KOPT-K1 (cell line): ENCODE results near the gene LPAR1.

Experiments used
- H3K27ac ChIP-seq: fragments of 200-600 bp; sonication (generic); 2 replicates; pipeline ENCODE4 v1.5.1; 2016; ENCODE audit warnings: antibody characterized with exemption, mild to moderate bottlenecking, low read depth, low read length; ENCODE audit not compliant: poor library complexity, severe bottlenecking
- H3K36me3 ChIP-seq: fragments of 200-600 bp; sonication (generic); 2 replicates; pipeline ENCODE4 v1.5.1; 2017; ENCODE audit warnings: antibody characterized with exemption, mild to moderate bottlenecking, low read length, moderate library complexity; ENCODE audit not compliant: insufficient read depth
- H3K9me3 ChIP-seq: fragments of 200-600 bp; sonication (generic); 2 replicates; pipeline ENCODE4 v1.5.1; 2017; ENCODE audit warnings: antibody characterized with exemption, low read length, mild to moderate bottlenecking; ENCODE audit not compliant: insufficient read depth, poor library complexity, severe bottlenecking

LPAR1 gene

DNA sequence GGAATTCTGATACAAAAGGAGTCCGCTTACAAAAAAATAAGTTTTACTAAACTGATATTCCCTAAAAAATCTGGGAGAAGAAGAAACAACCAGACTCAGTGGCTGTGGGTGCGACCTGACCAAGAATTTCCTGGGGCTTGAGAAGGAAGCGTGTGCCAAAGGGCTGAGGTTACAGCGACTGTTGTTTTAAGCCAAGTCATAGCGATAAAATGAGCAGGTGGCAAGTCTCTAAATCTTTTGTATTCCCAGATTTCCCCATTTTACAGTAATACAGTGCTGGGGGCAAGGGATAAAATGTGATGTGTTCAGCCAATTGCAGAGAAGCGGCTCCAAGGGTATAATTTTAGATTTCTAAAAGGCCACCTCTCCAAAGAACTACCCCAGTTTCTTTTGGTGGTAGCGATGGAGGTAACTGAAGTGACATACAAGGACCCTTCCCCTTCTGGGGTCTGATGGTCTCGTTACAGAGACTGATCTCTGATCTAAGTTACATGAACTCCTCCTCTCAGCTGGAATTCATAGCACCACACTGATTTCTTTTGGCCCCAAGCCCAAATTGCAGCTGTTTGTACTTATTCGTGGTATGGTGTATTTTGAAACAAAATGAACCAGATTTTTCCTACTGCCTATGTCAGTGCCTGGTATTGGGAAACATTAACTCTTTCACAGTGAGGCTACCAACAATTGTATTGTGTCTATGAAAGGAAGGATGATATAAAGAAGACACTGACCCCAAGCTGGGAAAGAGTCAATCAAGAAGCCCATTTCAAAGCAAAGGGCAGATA lies 41.6 kb downstream of the LPAR1 start:
- Histone ChIP-seq H3K36me3 (no peaks in the 10 kb centered on the region), H3K9me3 (no peaks in the 10 kb centered on the region), H3K27ac (no peak overlapping the region)

GRCh38 chr9:110995420-110996340 lies 42.6 kb downstream of the LPAR1 start:
- H3K36me3 ChIP-seq, result no peaks in the 10 kb centered on the region
- H3K9me3 ChIP-seq, result no peaks in the 10 kb centered on the region
- no peak overlapping the region for H3K27ac ChIP-seq

DNA sequence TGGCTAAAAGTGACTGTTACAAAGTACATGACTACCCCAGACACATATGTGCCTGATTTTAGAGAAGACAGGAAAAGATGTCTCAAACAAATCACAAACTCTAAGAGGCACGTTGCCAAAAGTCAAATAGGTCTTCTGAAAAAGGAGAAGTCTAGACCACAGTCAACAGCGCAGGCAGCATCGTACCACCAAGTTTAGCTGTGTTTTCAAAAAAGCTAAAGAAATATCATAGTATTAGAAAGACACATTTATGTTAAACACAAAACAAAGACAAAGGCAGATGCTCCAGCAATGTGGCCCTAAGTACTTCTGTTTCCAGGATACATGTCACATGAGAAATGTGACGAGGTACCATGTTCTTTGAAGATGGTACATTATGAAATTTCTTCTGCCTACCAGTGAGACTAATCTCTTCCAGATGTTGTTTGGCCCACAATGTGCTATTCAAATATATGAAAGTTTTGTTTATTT lies 43.5 kb downstream of the LPAR1 start:
- Histone ChIP-seq H3K27ac (no peak overlapping the region), H3K9me3 (no peaks in the 10 kb centered on the region), H3K36me3 (no peaks in the 10 kb centered on the region)

GRCh38 chr9:110990481-110990880 lies 47.8 kb downstream of the LPAR1 start:
- Histone ChIP-seq H3K36me3 (no peaks in the 10 kb centered on the region), H3K9me3 (no peaks in the 10 kb centered on the region), H3K27ac (no peak overlapping the region)

GRCh38 chr9:110986529-110986928 lies 51.7 kb downstream of the LPAR1 start:
- no peak overlapping the region for H3K27ac ChIP-seq
- no peaks in the 10 kb centered on the region for H3K9me3 ChIP-seq
- H3K36me3 ChIP-seq, result no peaks in the 10 kb centered on the region

GRCh38 chr9:110984890-110985437 lies 53.3 kb downstream of the LPAR1 start:
- H3K36me3 ChIP-seq, result no peaks in the 10 kb centered on the region
- no peaks in the 10 kb centered on the region for H3K9me3 ChIP-seq
- H3K27ac ChIP-seq, result no peak overlapping the region

DNA sequence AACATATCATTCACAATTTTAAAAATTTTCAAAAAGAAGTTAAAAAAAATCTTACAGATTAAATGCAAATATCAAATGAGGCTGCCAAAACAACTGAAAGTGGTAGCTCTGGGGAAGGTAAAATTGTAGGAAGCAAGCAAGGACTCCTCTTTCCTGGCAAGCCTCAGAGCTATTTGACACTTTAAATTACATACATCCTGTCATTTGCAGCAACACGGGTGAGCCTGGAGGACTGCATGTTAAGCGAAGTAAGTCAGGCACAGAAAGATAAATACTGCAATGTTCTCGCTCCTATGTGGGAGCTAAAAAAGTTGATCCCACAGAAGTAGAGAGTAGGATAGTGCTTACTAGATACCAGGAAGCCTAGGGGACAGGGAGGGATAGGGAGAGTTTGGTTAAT lies 58.0 kb downstream of the LPAR1 start:
- H3K27ac ChIP-seq, result no peak overlapping the region
- H3K36me3 ChIP-seq, result no peaks in the 10 kb centered on the region
- no peaks in the 10 kb centered on the region for H3K9me3 ChIP-seq

DNA sequence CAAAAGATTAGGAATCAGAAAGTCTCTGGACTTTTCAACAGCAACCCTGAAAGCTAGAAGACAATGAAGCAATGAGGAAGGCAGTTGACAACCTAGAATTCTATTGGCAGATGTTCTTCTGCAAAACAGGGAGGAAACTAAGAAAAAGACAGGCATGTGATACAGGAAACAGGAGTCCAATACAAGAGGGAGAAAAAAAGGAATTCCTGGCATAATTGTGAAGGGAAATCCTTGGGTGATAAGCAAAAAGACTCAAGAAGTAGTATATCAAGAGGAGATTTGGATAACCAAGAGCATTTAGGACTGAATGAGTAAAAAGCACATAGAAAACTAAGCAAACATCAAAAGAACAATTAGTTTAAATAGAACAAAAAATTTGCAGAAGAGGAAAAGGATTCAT lies 58.6 kb downstream of the LPAR1 start:
- no peaks in the 10 kb centered on the region for H3K9me3 ChIP-seq
- H3K27ac ChIP-seq, result no peak overlapping the region
- no peaks in the 10 kb centered on the region for H3K36me3 ChIP-seq

DNA sequence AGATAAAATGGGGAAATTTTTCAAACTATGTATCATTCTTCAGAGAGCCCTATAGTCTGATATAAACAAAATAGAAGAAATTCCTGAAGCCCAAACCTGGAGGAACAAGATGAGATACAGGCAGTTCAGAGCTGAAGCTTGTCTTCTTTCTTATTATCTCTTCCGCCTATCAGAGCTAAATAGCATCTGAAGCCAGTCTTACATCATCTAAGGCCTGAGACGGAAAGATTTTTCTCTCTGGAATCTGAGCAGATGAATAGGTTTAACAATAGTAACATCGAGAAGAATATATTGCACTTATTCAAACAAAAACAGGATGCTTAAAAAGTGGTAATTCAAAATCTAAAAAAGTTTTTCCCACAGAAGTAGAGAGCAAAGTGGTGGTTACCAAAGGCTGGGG lies 59.8 kb downstream of the LPAR1 start:
- no peaks in the 10 kb centered on the region for H3K9me3 ChIP-seq
- H3K36me3 ChIP-seq, result no peaks in the 10 kb centered on the region
- no peak overlapping the region for H3K27ac ChIP-seq

GRCh38 chr9:110977259-110977709 lies 61.0 kb downstream of the LPAR1 start:
- H3K27ac ChIP-seq, result no peak overlapping the region
- no peaks in the 10 kb centered on the region for H3K9me3 ChIP-seq

DNA sequence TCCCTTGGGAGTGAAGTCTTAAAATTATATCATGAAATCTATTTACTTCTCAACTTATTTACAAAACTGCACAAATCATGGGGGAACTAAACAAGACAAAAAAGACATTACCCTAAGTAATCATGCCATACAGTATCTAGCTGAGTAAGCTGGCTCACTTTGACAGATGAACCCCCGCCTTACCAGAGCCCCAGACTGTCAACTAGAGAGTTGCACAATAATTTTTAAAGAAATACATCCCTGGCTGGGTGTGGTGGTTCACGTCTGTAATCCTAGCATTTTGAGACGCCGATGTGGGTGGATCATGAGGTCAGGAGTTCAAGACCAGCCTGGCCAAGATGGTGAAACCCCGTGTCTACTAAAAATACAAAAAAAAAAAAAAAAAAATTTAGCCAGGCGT lies 62.3 kb downstream of the LPAR1 start:
- Histone ChIP-seq H3K36me3 (no peaks in the 10 kb centered on the region), H3K9me3 (no peaks in the 10 kb centered on the region), H3K27ac (no peak overlapping the region)

More at GRCh38 chr9:110977259-110977709, 61.0 kb downstream of the LPAR1 start:
- no peaks in the 10 kb centered on the region for H3K36me3 ChIP-seq

DNA sequence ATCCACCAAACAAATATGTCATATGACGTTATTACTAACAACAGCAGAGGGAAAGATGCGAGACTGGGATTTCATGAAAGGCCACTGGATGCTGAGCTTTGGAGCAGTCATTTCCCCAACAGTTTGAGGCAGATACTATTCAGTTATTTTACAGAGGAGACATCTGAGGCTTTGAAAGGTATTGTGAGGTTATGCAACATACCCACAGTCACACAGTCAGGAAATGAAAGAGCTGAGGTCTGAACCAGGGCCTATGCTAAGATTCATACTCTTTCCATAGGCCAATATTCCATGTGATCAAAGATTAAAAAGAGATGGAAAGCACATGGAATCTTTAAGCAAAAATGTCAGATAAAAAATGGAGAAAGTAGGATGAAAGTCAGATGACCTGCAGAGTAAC lies 63.0 kb downstream of the LPAR1 start:
- Histone ChIP-seq H3K9me3 (no peaks in the 10 kb centered on the region), H3K36me3 (no peaks in the 10 kb centered on the region), H3K27ac (no peak overlapping the region)

DNA sequence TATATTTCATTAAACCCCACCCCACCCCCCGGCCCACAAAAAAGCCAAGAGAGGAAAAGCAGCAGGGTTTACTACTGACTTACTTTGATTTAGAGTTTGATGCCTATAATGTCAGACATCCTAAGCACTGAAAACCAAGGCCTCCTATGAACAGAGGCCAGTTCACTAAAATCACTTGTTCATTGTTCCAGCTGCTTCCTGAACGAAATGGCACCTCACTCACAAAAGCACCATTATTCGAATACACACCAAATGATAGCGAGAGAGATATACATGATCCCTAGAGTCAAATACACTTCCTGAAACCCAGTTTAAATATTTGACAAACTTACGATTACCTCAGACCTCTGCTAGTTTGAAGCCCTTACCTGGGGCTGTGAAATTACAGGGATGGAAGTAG lies 66.6 kb downstream of the LPAR1 start:
- no peaks in the 10 kb centered on the region for H3K36me3 ChIP-seq
- no peak overlapping the region for H3K27ac ChIP-seq
- no peaks in the 10 kb centered on the region for H3K9me3 ChIP-seq

- H3K9me3 ChIP-seq, result no peaks in the 10 kb centered on the region
- H3K36me3 ChIP-seq, result no peaks in the 10 kb centered on the region
- H3K27ac ChIP-seq, result no peak overlapping the region
These were observed 67.0 kb downstream of the LPAR1 start for GRCh38 chr9:110971234-110971633.

DNA sequence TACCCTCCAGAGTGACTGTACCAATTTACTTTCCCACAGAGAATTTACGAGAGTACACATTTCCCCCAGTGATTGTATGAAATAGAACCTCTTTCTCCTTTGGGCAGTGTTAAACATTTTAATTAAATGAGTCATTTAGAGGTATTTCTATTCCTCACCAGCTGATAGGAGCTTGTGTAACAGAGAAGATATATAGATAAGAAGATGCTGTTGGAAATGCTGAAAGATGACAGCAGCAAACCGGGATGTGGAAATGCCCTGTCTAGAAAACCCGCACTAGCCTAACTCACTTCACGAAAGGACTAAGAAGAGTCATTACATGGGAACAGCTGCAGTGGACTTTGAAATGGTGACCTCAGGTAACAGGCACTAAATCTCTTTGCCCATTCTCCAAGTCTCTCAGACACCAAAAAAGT lies 68.3 kb downstream of the LPAR1 start:
- Histone ChIP-seq H3K9me3 (no peaks in the 10 kb centered on the region), H3K36me3 (no peaks in the 10 kb centered on the region), H3K27ac (no peak overlapping the region)
